Esophagus (tissue), 2 donors: ENCODE measurements around the gene RNF40. TPM values are rescaled to one million over a fixed set of nuclear protein-coding genes. Genes with fewer than 3 reads are reported as not detected.

ENCODE experiments used
- H3K27ac ChIP-seq, 2 donors: one replicate each; pipeline ENCODE4 v1.5.1; 2013; ENCODE audit warnings: low read depth in 2 of 2, mild to moderate bottlenecking in 2 of 2, inconsistent platforms in 1 of 2, low read length in 1 of 2, moderate library complexity in 1 of 2
- H3K27me3 ChIP-seq, 2 donors: one replicate each; pipeline ENCODE4 v1.6.1; 2013; ENCODE audit warnings: low read length in 2 of 2, control low read depth in 1 of 2, mild to moderate bottlenecking in 1 of 2; ENCODE audit not compliant: insufficient read depth in 2 of 2, control insufficient read depth in 1 of 2
- H3K36me3 ChIP-seq, 2 donors: one replicate each; pipeline ENCODE4 v1.6.1; 2013; ENCODE audit warnings: low read length in 1 of 2; ENCODE audit not compliant: control insufficient read depth in 2 of 2, insufficient read depth in 2 of 2
- H3K4me1 ChIP-seq, 2 donors: one replicate each; pipeline ENCODE4 v1.6.1; 2013; ENCODE audit warnings: low read length in 1 of 2; ENCODE audit not compliant: control insufficient read depth in 2 of 2, insufficient read depth in 2 of 2
- H3K4me3 ChIP-seq, 2 donors: one replicate each; pipeline ENCODE4 v1.5.1; 2013; ENCODE audit warnings: low read length in 2 of 2, mild to moderate bottlenecking in 2 of 2, low read depth in 1 of 2, moderate library complexity in 1 of 2
- H3K9me3 ChIP-seq, 2 donors: one replicate each; pipeline ENCODE4 v1.6.1; 2013; ENCODE audit warnings: mild to moderate bottlenecking in 2 of 2, low read depth in 1 of 2, low read length in 1 of 2, moderate library complexity in 1 of 2; ENCODE audit not compliant: control insufficient read depth in 2 of 2, insufficient read depth in 1 of 2
- WGBS, 2 donors: extraction: QIAGEN DNeasy Blood & Tissue Kit; methylation state at CpG; one replicate each; pipeline ENCODE4 v1.1.7; 2013; 5-methylcytosine and 5-hydroxymethylcytosine counted together
- polyA plus RNA-seq, 2 donors: library from polyadenylated mRNA; stranded (reverse); fragments of 200-250 nt; gene quantifications; one replicate each; pipeline ENCODE4 v1.2.3, GENCODE V29; 2013
- donor health status: healthy with polysubstance abuse.
- donor health status: Bipolar disorder and iron deficiency.

Gene RNF40
- polyA plus RNA-seq, 2 donors = 39.9 to 64.1 TPM

DNA sequence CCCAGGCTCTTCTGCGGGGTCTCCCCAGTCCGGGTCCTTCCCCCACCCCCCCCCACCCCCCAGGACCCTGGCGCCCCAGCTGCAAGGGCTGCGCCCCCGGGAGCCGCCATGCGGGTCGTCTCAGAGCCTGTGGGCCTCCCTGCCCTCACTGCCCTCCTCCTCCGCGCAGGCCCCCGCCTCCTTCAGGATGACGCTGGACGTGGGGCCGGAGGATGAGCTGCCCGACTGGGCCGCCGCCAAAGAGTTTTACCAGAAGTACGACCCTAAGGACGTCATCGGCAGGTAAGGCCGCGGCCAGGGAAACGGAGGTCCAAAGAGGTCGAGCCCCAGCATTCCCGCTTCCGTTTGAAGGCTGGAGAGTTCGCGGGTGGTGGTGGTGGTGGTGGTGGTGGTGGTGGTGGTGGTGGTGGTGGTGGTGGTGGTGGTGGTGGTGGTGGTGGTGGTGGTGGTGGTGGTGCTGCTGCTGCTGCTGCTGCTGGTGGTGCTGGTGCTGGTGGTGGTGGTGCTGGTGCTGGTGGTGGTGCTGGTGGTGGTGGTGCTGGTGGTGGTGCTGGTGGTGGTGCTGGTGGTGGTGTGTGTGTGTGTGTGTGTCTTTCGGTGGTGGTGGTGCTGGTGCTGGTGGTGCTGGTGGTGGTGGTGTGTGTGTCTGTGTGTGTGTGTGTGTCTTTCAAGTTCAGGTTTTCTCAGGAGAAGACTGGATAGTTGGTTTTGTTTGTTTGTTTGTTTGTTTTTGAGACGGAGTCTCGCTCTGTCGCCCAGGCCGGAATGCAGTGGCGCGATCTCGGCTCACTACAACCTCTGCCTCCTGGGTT lies 13.3 kb upstream of the RNF40 start:
- H3K9me3 ChIP-seq = no peaks in the 10 kb centered on the region
- peaks cover 0 to 8% of the 10 kb centered on the region in 2 donors for H3K4me1 ChIP-seq
- H3K36me3 ChIP-seq = peaks cover 4 to 23% of the 10 kb centered on the region in 2 donors
- H3K27me3 ChIP-seq = no peaks in the 10 kb centered on the region
- H3K27ac ChIP-seq = peak overlapping the region; percentile 78 to 90
- 14 to 19% methylated on average over 29 to 36 of the region's 36 CpGs for WGBS, 2 donors
- H3K4me3 ChIP-seq = peak overlapping the region; percentile 65 to 77

DNA sequence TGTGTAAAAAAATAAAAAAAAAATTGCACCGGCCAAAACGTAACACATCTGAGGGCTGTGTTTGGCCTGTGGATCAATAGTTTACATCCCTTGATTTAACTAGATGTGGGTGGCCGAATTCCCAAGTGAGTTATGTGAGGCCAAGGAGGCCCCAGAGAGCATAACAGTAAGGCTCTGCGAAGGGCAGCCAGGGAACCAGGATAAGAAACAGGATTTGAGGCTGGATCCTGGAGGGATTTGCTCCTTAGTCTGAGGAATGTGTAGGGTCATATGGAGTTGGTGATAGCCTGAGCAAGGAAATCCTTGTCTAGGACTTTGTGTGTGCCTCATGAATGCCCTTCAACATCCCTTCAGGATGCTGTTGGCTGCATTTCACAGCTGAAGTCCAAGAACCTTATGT lies 11.9 kb upstream of the RNF40 start:
- 82 to 84% methylated on average over 4 of the region's 4 CpGs for WGBS, 2 donors
- H3K36me3 ChIP-seq = peaks cover 0 to 20% of the 10 kb centered on the region in 2 donors
- H3K4me1 ChIP-seq = peaks cover 0 to 8% of the 10 kb centered on the region in 2 donors
- H3K27ac ChIP-seq = no peak overlapping the region
- H3K27me3 ChIP-seq = no peaks in the 10 kb centered on the region
- H3K4me3 ChIP-seq = no peak overlapping the region
- H3K9me3 ChIP-seq = no peaks in the 10 kb centered on the region

DNA sequence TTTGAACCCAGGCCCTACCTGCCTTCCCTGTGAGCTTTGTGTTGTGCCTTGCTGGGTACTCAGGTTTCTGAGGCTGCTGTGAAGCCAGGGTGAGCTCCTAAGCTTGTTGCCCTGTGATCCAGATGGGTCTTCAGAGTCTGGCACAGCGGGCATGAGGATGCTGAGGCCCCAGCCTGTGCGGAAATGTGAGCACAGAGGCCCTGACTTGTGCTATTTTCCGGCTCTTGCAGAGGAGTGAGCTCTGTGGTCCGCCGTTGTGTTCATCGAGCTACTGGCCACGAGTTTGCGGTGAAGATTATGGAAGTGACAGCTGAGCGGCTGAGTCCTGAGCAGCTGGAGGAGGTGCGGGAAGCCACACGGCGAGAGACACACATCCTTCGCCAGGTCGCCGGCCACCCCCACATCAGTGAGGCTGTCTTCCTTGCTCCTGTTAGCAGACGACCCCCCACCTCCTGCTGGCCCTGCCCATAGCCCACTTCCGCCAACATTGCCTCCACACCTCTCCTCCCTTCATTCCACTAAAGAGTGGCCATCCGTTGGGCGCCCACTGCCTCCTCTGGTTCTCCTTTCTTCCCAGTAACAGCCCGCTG lies 11.2 kb upstream of the RNF40 start:
- no peaks in the 10 kb centered on the region for H3K9me3 ChIP-seq
- no peak overlapping the region for H3K4me3 ChIP-seq
- no peak overlapping the region for H3K27ac ChIP-seq
- H3K4me1 ChIP-seq = peaks cover 0 to 8% of the 10 kb centered on the region in 2 donors
- WGBS, 2 donors = 91 to 93% methylated on average over 20 of the region's 20 CpGs
- no peaks in the 10 kb centered on the region for H3K27me3 ChIP-seq
- peaks cover 0 to 18% of the 10 kb centered on the region in 2 donors for H3K36me3 ChIP-seq

DNA sequence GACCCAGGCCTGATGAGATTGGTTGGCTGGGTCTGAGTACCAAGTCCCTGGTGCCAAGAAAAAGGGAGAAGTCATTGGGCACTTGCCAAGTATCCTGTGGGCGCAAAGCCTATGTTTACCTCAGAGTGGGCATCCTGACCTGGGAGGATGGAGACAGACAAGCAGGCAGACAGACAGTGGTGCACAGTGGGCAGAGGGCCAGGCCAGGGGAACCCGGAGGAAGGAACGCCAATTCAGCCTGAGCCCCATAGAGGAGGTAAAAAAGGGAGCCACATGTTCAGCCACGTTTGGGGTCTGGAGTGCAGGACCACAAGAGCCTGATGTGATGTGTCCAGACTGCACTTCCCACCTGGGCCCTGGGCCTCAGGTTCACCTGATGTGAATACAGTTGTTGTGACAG lies 8.5 kb upstream of the RNF40 start:
- Histone ChIP-seq H3K4me1 (peaks cover 0 to 3% of the 10 kb centered on the region in 2 donors), H3K27ac (no peak overlapping the region), H3K4me3 (no peak overlapping the region), H3K36me3 (peaks cover 0 to 29% of the 10 kb centered on the region in 2 donors), H3K27me3 (no peaks in the 10 kb centered on the region), H3K9me3 (no peaks in the 10 kb centered on the region)
- WGBS, 2 donors = 74 to 82% methylated on average over 4 of the region's 4 CpGs

DNA sequence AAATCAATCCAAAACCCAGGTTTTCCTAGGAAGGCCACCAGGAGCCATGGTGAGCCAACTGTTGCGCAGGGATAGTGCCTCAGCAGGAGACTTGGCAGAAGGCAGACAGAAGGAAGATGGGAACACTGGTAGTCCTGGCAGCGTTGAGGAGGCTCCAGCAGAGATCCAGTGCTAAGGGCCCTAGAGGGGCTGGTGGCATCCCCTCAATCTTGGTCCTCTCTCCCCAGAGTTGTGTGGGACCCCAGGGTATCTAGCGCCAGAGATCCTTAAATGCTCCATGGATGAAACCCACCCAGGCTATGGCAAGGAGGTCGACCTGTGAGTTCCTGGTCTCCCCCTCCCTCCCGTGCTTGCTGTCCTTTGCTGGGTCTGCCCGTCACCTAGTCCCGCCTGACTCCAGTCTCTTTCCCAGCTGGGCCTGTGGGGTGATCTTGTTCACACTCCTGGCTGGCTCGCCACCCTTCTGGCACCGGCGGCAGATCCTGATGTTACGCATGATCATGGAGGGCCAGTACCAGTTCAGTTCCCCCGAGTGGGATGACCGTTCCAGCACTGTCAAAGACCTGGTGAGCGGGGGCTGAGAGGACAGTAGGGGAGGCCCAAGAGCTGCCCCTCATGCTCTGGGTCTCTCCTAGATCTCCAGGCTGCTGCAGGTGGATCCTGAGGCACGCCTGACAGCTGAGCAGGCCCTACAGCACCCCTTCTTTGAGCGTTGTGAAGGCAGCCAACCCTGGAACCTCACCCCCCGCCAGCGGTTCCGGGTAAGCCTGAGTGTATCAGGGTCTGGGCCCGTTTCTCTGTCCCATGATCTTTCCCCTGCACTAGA lies 6.0 kb upstream of the RNF40 start:
- 92 to 93% methylated on average over 20 of the region's 20 CpGs for WGBS, 2 donors
- H3K9me3 ChIP-seq = no peaks in the 10 kb centered on the region
- H3K4me1 ChIP-seq = peaks cover 0 to 2% of the 10 kb centered on the region in 2 donors
- H3K27me3 ChIP-seq = no peaks in the 10 kb centered on the region
- H3K4me3 ChIP-seq = no peak overlapping the region
- H3K36me3 ChIP-seq = peaks cover 0 to 24% of the 10 kb centered on the region in 2 donors
- no peak overlapping the region for H3K27ac ChIP-seq

DNA sequence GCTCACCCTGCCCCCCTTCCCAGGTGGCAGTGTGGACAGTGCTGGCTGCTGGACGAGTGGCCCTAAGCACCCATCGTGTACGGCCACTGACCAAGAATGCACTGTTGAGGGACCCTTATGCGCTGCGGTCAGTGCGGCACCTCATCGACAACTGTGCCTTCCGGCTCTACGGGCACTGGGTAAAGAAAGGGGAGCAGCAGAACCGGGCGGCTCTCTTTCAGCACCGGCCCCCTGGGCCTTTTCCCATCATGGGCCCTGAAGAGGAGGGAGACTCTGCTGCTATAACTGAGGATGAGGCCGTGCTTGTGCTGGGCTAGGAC lies 5.4 kb upstream of the RNF40 start:
- Histone ChIP-seq H3K36me3 (peaks cover 0 to 19% of the 10 kb centered on the region in 2 donors), H3K4me1 (peaks cover 0 to 3% of the 10 kb centered on the region in 2 donors), H3K4me3 (no peak overlapping the region), H3K27ac (no peak overlapping the region), H3K9me3 (no peaks in the 10 kb centered on the region), H3K27me3 (no peaks in the 10 kb centered on the region)
- WGBS, 2 donors = 96% methylated on average over 13 of the region's 13 CpGs

DNA sequence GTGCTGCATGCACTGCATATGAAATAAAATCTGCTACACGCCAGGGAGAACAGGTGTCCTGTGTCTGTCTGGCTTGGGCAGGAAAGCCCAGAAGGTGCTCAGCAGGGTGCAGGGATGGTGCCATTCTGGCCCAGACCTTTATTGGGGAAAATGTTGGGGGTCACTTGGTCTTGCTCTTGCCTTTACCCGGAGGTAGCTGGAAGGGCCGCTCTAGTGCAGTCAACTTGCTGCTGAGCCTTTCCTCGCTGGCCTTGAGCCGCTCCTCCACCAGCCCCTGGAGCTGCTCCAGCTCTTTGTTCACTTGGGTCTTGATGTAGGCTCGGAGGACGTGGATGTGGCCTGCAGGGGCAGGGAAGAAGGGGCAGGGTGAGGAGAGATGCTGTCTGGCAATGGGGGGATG lies 4.8 kb upstream of the RNF40 start:
- whole genome bisulfite sequencing, 2 donors = 91 to 95% methylated on average over 7 of the region's 7 CpGs

DNA sequence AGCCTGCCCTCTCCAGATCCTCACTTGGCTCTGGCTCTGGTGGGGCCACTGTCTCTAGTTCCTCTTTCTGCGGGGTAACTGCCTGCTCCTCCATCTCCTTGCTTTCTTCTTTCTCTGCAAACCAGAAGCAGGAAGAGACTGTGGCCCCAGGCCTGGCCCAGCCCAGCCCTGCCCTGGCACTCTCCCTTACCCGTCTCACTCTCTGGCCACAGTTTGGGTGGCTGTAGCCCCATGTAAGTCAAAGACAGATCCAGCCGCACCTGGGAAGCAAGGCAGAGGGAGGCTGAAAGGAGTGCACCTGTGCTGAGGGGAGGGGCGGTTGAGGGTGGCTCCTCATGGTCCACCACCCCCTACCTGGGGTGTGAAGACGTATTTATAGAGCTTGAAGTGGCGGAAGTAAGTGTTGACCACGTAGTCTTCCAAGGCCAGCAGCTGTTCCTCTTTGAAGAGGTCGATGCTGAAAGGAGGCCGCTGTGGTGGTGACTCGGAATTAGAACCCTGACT lies 3.1 kb upstream of the RNF40 start:
- H3K36me3 ChIP-seq = peaks cover 0 to 17% of the 10 kb centered on the region in 2 donors
- H3K27me3 ChIP-seq = no peaks in the 10 kb centered on the region
- WGBS, 2 donors = 81 to 83% methylated on average over 10 of the region's 10 CpGs
- no peaks in the 10 kb centered on the region for H3K9me3 ChIP-seq
- H3K4me3 ChIP-seq = no peak overlapping the region
- H3K27ac ChIP-seq = peak overlapping the region in 1 of 2 donors; percentile 57
- H3K4me1 ChIP-seq = peaks cover 0 to 11% of the 10 kb centered on the region in 2 donors

More for the DNA sequence above, 4.8 kb upstream of the RNF40 start:
- peaks cover 0 to 19% of the 10 kb centered on the region in 2 donors for H3K36me3 ChIP-seq
- no peak overlapping the region for H3K27ac ChIP-seq
- H3K4me3 ChIP-seq = no peak overlapping the region
- no peaks in the 10 kb centered on the region for H3K27me3 ChIP-seq
- peaks cover 0 to 3% of the 10 kb centered on the region in 2 donors for H3K4me1 ChIP-seq
- no peaks in the 10 kb centered on the region for H3K9me3 ChIP-seq

DNA sequence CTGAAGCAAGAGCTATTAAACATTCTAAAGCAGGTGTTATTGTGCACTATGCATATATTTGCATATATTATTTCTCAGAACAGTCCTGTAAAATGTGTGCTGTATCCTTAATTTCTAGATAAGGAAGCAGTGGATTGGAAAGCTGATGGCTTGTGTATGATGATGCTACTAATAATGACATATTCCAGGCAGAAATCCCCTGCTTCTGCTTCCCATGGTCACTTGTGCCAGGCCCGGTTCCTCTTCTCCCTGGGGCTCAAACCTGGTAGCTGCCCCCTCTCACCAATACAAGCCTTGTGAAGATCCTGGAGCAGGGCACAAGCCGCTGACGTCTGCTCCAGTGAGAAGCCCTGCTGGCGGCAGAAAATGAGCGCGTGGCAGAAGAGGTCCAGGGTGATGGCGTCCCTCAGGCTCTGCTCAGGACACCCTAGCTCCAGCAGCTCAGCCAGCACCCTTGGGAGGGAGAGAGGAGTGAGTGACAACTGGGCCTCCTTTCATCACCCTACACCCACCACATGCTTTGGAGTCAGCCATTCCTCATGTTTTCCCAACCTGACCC lies 2.0 kb upstream of the RNF40 start:
- 89 to 91% methylated on average over 7 of the region's 7 CpGs for WGBS, 2 donors
- Histone ChIP-seq H3K4me1 (peaks cover 0 to 13% of the 10 kb centered on the region in 2 donors), H3K9me3 (no peaks in the 10 kb centered on the region), H3K27me3 (no peaks in the 10 kb centered on the region), H3K4me3 (no peak overlapping the region), H3K36me3 (peaks cover 3 to 26% of the 10 kb centered on the region in 2 donors), H3K27ac (no peak overlapping the region)
